Superior temporal gyrus (tissue), 1 donor: Measurements from ENCODE around the gene ASB10.

Experiments used
- DNase-seq: peaks from one replicate; pipeline ENCODE4 v3.0.0-alpha.2; 2016; ENCODE audit errors: extremely low spot score

The ASB10 gene

DNA sequence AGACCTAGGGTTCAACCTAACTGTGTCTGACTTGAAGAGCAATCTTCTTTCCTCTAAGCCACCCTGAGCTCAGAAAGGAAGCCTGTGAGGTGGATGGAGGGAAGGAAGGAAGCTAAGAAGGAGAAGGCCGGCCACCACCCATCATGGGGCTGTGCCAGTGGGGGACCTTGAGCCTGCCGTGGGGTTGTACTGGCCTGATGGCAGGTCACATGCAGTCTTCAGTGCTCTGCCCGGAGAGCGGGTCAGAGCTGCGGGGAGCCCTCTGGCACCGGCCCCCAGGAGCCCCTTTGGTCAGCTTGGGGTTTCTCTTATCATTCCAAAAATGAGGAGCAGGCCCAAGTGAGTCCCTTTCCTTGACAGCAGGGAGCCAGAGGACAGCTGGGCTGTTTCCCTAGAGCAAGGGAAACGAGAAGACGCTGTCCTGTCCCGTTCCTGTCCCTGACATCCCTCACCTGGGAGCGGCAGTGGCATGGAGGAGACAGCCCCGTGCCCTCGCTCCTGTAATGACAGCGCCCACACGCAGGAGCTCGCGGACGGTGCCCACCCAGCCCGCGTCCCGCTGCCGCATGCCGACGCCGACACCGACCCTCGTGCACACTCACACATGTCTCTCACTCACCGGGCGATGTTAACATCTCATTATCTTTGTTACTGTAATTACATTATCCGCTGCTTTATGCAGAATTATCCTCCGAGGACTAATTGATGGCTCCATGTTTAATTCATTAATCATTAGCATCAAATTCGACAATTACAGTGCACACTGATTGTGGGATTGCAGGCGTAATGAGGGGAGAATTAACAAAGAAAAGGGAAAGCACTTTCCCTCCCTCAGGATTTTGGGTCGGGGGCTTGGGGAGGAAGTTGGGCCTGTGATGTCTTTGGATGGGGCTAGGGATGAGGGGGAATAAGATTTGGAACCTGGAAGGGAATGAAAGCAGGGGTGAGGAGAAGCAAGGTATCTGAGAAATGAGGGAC is 50.9 kb downstream of the ASB10 start:
- DNase-seq = no peak

GRCh38 chr7:151135525-151135845 is 51.6 kb downstream of the ASB10 start:
- DNase-seq = no peak

DNA sequence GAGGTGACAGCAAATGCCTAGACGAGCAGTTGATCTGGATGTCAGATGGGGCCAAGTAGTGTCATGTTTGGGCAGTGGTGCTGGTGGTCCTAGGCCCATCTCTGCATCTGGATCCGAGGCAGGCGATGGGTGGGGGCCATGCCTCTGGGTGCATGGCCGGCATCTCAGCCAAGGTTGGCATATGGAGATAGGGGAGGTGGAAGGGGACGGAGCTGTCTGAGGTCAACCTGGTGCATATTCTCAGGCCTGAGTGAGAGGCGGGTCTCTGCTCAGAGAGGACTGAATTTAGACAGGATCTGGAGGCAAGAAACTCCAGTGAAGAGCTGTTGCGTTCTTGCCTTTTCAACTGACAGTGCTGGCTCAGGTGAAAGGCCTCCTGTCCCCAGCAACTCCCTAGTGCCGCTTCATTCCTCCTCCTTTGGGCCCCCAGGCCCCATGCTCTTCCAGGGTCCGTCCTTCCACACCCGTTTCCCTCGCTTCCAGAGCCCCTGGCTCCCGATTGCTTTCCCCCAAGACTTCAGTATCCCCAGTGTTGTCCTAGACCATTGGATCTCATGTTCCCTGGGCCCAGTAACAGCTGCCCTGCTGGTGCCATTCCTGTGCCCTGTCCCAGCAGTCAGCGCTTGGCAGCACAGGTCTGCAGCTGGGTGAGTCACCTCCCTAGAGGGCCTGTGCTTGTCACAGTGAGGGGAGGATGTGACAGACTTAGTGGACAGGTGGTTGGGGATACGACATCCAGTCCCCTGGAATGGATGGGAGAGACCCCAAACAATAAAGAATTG is 52.1 kb downstream of the ASB10 start:
- DNase-seq = no peak

DNA sequence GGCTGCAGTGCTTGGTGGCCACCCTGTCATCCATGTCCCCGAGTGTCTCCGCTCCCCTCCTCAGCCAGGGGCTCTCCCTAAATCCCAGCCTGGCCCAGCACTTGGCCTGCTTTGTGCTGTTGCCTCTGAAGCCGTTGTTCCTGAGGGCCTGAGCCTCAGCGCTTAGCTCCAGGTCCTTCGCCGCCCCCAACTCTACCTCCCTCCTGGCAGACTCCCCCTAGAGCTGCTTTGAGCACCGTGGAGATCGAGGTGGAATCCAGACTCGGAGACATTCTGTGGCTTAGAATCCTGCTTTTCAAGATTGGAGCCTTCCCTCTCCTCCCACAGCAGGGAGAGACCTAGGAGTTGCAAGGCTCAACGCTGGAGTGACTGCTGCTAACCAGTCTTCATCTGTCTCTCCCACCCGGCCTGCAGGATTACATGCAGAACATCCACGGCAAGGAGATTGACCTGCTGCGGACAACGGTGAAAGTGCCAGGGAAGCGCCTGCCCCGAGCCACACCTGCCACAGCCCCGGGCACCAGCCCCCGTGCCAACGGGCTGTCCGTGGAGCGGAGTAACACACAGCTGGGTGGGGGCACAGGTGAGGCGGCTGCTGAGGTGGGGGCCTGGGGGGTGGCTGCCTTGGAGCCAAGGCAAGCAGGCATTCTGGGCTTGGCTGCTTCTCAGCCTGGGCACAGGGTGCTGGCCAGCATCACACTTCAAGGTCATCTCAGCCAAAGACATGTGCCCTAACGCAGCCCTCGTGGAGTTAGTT is 52.9 kb downstream of the ASB10 start:
- no peak for DNase-seq

DNA sequence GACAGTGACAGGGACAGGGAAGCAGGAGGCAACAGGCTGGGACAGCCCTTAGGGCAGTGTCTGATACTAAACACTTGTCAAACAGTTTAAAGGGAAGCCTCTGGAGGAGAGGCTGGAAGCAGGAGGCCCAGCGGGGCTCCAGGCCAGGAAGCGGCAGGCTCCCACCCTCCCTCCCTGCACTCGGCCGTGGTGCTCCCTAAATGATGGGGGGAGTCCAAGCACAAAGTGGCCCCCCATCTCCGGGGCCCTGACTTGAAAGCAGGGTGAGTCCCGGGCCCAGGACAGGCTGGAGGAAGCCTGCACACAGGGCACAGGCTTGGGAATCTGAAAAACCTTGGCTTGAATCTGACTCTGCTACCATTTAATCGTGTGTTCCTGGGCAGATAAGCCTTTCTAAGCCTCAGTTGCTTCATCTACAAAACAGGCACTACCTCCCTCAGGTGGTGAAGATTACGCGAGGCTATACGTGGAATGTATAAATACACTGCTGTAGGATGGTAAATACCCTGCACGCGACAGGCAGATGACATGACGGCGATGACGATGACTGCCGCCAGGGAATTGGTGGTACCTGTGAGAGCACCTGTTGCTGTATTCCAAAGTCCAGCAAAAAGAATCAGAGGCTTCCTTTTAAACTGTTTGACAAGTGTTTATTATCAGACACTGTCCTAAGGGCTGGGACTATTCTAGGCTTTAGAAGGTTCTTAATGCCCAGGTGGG is 53.6 kb downstream of the ASB10 start:
- no peak for DNase-seq

GRCh38 chr7:151132461-151133205 is 54.4 kb downstream of the ASB10 start:
- no peak for DNase-seq

DNA sequence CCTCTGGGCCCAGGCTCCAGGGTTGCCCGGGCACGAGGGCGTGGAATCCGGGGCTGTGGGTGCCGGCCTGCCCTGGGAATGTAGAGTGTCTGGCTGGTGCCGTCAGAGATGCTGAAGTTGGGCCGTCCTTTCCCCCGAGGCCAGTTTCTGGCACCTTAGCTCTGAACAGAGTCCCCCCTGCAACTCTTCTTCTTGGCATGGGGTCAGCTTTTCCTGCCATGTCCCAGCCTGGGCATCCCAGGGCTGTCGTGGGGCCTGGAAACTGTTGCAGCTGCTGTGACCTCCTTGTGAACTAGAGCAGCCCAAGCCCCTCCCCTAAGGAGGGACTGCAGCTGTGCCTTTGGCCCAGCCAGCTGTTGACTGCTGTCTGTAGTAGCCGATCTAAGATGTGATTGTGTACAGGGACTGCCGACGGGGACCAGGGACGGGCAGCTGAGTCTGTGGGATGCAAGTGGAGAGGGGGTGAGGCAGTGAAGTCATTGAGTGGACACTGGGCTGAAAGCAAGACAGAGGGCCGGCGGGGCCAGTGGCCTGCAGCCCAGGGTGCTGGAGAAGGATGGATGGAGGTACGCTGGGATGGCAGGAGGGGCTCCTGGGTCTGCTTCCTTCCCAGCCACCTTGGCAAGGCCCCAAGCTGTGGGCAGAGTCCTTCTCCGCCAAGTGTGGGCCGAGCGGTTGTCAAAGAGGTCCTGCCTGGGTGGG is 55.3 kb downstream of the ASB10 start:
- DNase-seq = peak; percentile 83

- DNase-seq = no peak
These were observed 55.8 kb downstream of the ASB10 start for GRCh38 chr7:151131224-151131591.

- no peak for DNase-seq
These were observed 56.3 kb downstream of the ASB10 start for GRCh38 chr7:151130741-151131157.

DNA sequence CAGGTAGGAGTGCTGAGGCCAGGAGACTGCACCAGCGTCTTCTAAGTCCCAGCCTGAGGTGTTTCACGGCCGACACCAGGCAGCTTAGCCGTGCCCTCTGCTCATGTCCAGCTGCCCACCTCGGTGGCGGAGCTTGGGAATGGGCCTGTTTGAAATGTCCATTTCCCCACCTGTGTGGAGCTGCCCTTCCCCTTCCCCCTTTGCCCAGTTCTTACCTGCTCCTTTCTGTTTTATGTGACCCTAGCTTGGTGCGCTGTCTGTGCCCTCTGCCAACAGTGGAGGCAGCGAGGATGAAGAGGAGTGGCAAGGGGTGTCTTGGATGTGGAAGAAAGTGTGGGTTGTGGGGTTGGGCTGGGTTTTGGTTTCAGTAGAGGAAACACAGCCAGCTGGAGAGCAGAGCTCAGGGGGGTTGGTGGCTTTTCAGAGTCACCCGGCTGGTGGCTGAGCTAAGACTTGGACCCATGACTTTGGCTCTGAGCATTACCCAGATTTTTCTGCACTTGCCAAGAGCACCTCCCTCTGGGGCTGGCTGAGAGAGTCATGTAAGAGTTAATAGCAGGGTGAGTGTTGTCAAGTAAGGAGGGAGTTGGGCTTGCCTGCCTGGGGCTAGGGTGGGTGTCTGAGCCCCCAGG is 57.0 kb downstream of the ASB10 start:
- no peak for DNase-seq

GRCh38 chr7:151129117-151129959 is 57.7 kb downstream of the ASB10 start:
- no peak for DNase-seq

GRCh38 chr7:151128716-151129115 is 58.3 kb downstream of the ASB10 start:
- no peak for DNase-seq

GRCh38 chr7:151128144-151128543 is 58.9 kb downstream of the ASB10 start:
- no peak for DNase-seq

DNA sequence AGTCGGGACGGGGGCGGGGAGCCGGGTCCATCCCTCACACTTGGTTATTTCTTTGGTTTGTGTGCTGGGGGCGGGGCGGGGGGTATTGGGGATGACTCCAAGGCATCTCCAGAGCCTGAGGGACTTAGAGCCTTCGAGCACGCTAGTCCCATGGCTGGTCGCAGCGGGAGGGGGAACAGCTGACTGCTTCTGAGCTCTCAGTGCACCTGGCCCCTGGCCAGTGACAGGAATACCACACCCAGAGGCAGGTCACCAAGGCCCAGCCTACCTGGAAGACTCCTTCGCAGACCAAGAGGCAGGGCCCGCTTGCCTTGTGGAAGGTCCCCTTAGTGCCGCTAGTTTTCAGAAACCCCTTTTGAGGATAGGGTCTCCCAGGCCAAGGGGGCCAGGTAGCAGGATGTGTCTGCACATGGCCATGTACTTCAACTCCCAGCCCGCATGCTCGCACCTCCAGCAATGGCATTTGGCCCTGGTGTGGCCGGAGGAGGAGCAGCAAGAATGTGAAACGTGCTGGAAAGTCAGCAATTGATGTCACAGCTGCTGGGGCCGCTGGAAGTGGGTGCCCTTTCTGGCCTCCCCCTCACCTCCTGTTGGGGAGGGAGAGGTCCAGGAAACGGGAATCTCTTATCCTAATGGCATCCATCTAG is 60.4 kb downstream of the ASB10 start:
- no peak for DNase-seq

DNA sequence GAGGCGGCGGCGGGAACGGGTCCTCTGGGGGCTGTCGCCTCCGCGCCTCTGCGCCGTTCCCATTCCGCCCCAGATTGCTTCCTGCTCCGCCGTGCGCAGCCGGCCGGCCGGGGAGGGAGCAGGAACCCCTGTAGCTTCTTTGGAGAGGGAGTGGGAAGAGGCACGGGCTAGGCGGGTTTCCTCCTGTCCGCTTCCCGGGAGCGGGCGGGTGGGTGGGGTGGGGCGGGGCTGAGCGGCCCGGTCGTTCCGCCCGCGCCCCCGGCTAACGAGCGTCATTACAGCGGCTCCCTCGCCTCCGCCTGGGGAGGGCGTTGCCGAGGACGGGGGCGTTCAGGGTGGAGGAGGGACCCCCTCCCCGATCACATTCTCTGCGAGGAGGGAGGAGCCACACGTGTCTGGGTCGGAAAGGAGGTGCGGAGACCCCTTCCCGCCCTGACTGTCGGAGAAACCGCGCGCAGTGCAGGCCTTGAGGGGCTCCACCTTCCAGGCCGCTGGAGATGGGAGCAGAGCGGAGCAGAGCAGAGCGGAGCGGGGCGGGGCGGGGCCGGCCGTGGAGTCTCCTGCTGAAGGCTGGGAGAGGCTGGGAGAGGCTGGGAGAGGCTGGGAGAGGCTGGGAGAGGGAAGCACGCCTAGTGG is 61.1 kb downstream of the ASB10 start:
- DNase-seq = no peak
